IMR-90 (cell line): Measurements from ENCODE around the gene ANP32A. TPM values are rescaled to one million over a fixed set of nuclear protein-coding genes. Genes with fewer than 3 reads are reported as not detected.

Source experiments
- ATAC-seq: fragments of 200-7000 bp; cut with Tn5 transposase; 2 replicates; pipeline ENCODE4 v1.9.1; 2020; ENCODE audit warnings: low read depth, mild to moderate bottlenecking, moderate library complexity
- BruUV-seq: library from RNA; stranded (reverse); fragments of 400-500 nt; replicated peaks from 2 replicates; lab custom pipeline; 2021; lab: Mats Ljungman, UMichigan
- CTCF ChIA-PET: fragments of 300-600 bp; formaldehyde crosslinking; extraction: SDS; loops from one replicate; lab custom pipeline; 2021; ENCODE audit warnings: antibody characterized with exemption; lab: Yijun Ruan, JAX
- POLR2A ChIA-PET: fragments of 300-600 bp; sonication (Branson Sonifier 250); formaldehyde crosslinking; loops from one replicate; lab custom pipeline; 2022; ENCODE audit warnings: antibody characterized with exemption; ENCODE audit not compliant: unreplicated experiment; lab: Charles Lee
- DNase-seq: peaks from one replicate; pipeline ENCODE4 v3.0.0; 2013
- H2AFZ ChIP-seq: replicated peaks from 2 replicates; pipeline ENCODE3; 2013; ENCODE audit warnings: low read length, mild to moderate bottlenecking; ENCODE audit not compliant: poor library complexity
- H2AK5ac ChIP-seq: 2 replicates; pipeline ENCODE4 v1.6.1; 2013; ENCODE audit warnings: low read depth, low read length, inconsistent platforms
- H2AK9ac ChIP-seq: replicated peaks from 2 replicates; pipeline ENCODE3; 2013; ENCODE audit warnings: mild to moderate bottlenecking, low read depth, low read length, moderate library complexity; ENCODE audit not compliant: poor library complexity
- H2BK120ac ChIP-seq: 2 replicates; pipeline ENCODE4 v1.6.1; 2013; ENCODE audit warnings: low read depth, low read length, inconsistent platforms
- H2BK15ac ChIP-seq: 3 replicates; pipeline ENCODE4 v1.6.1; 2013; ENCODE audit warnings: low read depth, low read length, inconsistent platforms
- H2BK20ac ChIP-seq: 2 replicates; pipeline ENCODE4 v1.6.1; 2013; ENCODE audit warnings: low read depth, mild to moderate bottlenecking, inconsistent platforms, low read length, moderate library complexity
- H2BK5ac ChIP-seq: 2 replicates; pipeline ENCODE4 v1.6.1; 2013; ENCODE audit warnings: mild to moderate bottlenecking, low read depth, low read length, inconsistent platforms; ENCODE audit not compliant: poor library complexity, severe bottlenecking
- H3K14ac ChIP-seq: replicated peaks from 2 replicates; pipeline ENCODE4 v1.6.1; 2013; ENCODE audit warnings: low read depth, low read length, inconsistent platforms
- H3K18ac ChIP-seq: 2 replicates; pipeline ENCODE4 v1.6.1; 2013; ENCODE audit warnings: low read depth, low read length, control low read depth
- H3K23ac ChIP-seq: 2 replicates; pipeline ENCODE4 v1.6.1; 2013; ENCODE audit warnings: low read depth, low read length, inconsistent platforms
- H3K27ac ChIP-seq: 2 replicates; pipeline ENCODE4 v1.5.1; 2013; ENCODE audit warnings: mild to moderate bottlenecking, control low read depth, low read length; ENCODE audit not compliant: insufficient read depth
- H3K27me3 ChIP-seq: 2 replicates; pipeline ENCODE4 v1.6.1; 2013; ENCODE audit warnings: low read length; ENCODE audit not compliant: control insufficient read depth, insufficient read depth
- H3K36me3 ChIP-seq: 2 replicates; pipeline ENCODE4 v1.6.1; 2013; ENCODE audit warnings: low read length, mixed read lengths; ENCODE audit not compliant: control insufficient read depth, insufficient read depth
- H3K4ac ChIP-seq: 2 replicates; pipeline ENCODE4 v1.6.1; 2013; ENCODE audit warnings: low read depth, low read length, inconsistent platforms
- H3K4me1 ChIP-seq: 2 replicates; pipeline ENCODE4 v1.6.1; 2013; ENCODE audit warnings: low read length, mixed read lengths; ENCODE audit not compliant: control insufficient read depth, insufficient read depth
- H3K4me2 ChIP-seq: 2 replicates; pipeline ENCODE4 v1.6.1; 2013; ENCODE audit warnings: low read depth, mild to moderate bottlenecking, control low read depth, low read length, moderate library complexity
- H3K4me3 ChIP-seq: 2 replicates; pipeline ENCODE4 v1.5.1; 2013; ENCODE audit warnings: low read depth, mild to moderate bottlenecking, control low read depth, low read length, moderate library complexity; ENCODE audit not compliant: insufficient read depth
- H3K56ac ChIP-seq: 2 replicates; pipeline ENCODE4 v1.6.1; 2013; ENCODE audit warnings: low read length, inconsistent platforms; ENCODE audit not compliant: insufficient read depth; ENCODE audit errors: extremely low read depth
- H3K79me1 ChIP-seq, 2 experiments: 2 replicates each; pipeline ENCODE4 v1.6.1; 2013; ENCODE audit warnings: low read length in 2 of 2, inconsistent platforms in 1 of 2, low read depth in 1 of 2
- H3K9ac ChIP-seq: 2 replicates; pipeline ENCODE4 v1.6.1; 2013; ENCODE audit warnings: low read depth, low read length, control low read depth
- H3K9me1 ChIP-seq: 2 replicates; pipeline ENCODE4 v1.6.1; 2013; ENCODE audit warnings: low read length, inconsistent platforms; ENCODE audit not compliant: insufficient read depth
- H3K9me3 ChIP-seq: 2 replicates; pipeline ENCODE4 v1.6.1; 2013; ENCODE audit warnings: low read length; ENCODE audit not compliant: control insufficient read depth, insufficient read depth
- H4K20me1 ChIP-seq: 2 replicates; pipeline ENCODE4 v1.6.1; 2013; ENCODE audit warnings: low read length, inconsistent platforms; ENCODE audit not compliant: insufficient read depth
- H4K5ac ChIP-seq: 2 replicates; pipeline ENCODE4 v1.6.1; 2013; ENCODE audit warnings: mild to moderate bottlenecking, low read depth, low read length, control low read depth
- H4K8ac ChIP-seq, 2 experiments: 2 replicates each; pipeline ENCODE4 v1.6.1; 2013; ENCODE audit warnings: low read depth in 2 of 2, low read length in 2 of 2, control low read depth in 1 of 2, inconsistent platforms in 1 of 2
- H4K91ac ChIP-seq: 2 replicates; pipeline ENCODE4 v1.6.1; 2013; ENCODE audit warnings: low read depth, low read length, inconsistent platforms; ENCODE audit not compliant: insufficient read depth
- BHLHE40 ChIP-seq: fragments of 150-350 bp; IDR thresholded peaks from 2 replicates; pipeline ENCODE4 v1.6.1; 2016; ENCODE audit warnings: mild to moderate bottlenecking, low read depth, low read length
- CEBPB ChIP-seq: IDR thresholded peaks from 2 replicates; pipeline ENCODE4 v1.6.1; 2012; ENCODE audit warnings: low read depth, low read length, improper control_type of control experiment
- FOS ChIP-seq: fragments of 150-350 bp; IDR thresholded peaks from 2 replicates; pipeline ENCODE4 v1.6.1; 2016; ENCODE audit warnings: low read depth, low read length
- MAFK ChIP-seq: IDR thresholded peaks from 2 replicates; pipeline ENCODE4 v1.6.1; 2012; ENCODE audit warnings: low read depth, low read length, improper control_type of control experiment
- MAZ ChIP-seq: IDR thresholded peaks from 2 replicates; pipeline ENCODE4 v1.6.1; 2012; ENCODE audit warnings: low read depth, mild to moderate bottlenecking, low read length, improper control_type of control experiment, moderate library complexity, borderline replicate concordance
- MXI1 ChIP-seq: IDR thresholded peaks from 2 replicates; pipeline ENCODE4 v1.6.1; 2012; ENCODE audit warnings: low read depth, mild to moderate bottlenecking, low read length, moderate library complexity, borderline replicate concordance
- NFE2L2 ChIP-seq: fragments of 150-350 bp; IDR thresholded peaks from 2 replicates; pipeline ENCODE4 v1.6.1; 2016; ENCODE audit warnings: low read depth, mild to moderate bottlenecking, low read length
- POLR2A ChIP-seq: IDR thresholded peaks from 2 replicates; pipeline ENCODE4 v1.6.1; 2012; ENCODE audit warnings: mild to moderate bottlenecking, low read depth, low read length
- RAD21 ChIP-seq: IDR thresholded peaks from 2 replicates; pipeline ENCODE4 v1.6.1; 2012; ENCODE audit warnings: low read length, improper control_type of control experiment
- RCOR1 ChIP-seq: IDR thresholded peaks from 2 replicates; pipeline ENCODE4 v1.6.1; 2012; ENCODE audit warnings: mild to moderate bottlenecking, low read length, improper control_type of control experiment; ENCODE audit not compliant: insufficient replicate concordance
- RFX5 ChIP-seq: IDR thresholded peaks from 2 replicates; pipeline ENCODE4 v1.8.0; 2012; ENCODE audit warnings: low read depth, mild to moderate bottlenecking, low read length, moderate library complexity
- SMC3 ChIP-seq: fragments of 150-350 bp; IDR thresholded peaks from 2 replicates; pipeline ENCODE4 v1.6.1; 2016; ENCODE audit warnings: low read depth, mild to moderate bottlenecking, antibody characterized with exemption, low read length, moderate library complexity
- WGBS, 2 experiments: methylation state at CpG; one replicate each; pipeline versions ENCODE4 v1.1.5 to v1.1.7; 2013; ENCODE audit warnings: missing lambda C conversion rate in 2 of 2; ENCODE audit not compliant: insufficient read length in 1 of 2; ENCODE audit errors: extremely low coverage in 2 of 2; 5-methylcytosine and 5-hydroxymethylcytosine counted together
- dilution Hi-C: fragments of 300-500 bp; cut with HindIII; formaldehyde crosslinking; loops from one replicate; pipeline ENCODE4 v1.14.3; 2018; ENCODE audit warnings: low sequenced_read_pairs; ENCODE audit not compliant: unreplicated experiment
- in situ Hi-C: fragments of 300-500 bp; cut with MboI; formaldehyde crosslinking; loops from 3 replicates; pipeline ENCODE4 v1.14.3; 2019; ENCODE audit warnings: low sequenced_read_pairs, inconsistent platforms, mixed read lengths
- intact Hi-C: fragments of 100-400 bp; cut with micrococcal nuclease; formaldehyde crosslinking; loops from 2 replicates; pipeline ENCODE4 v1.10.0; 2022
- polyA plus RNA-seq, 3 experiments: library from polyadenylated mRNA; depleted of rRNA; stranded (reverse); fragments of >200 nt; gene quantifications; 2 replicates each; pipeline ENCODE4 v1.2.3, GENCODE V29; 2012; ENCODE audit warnings: low replicate concordance in 1 of 3
- total RNA-seq: library from RNA; depleted of rRNA; stranded (reverse); fragments of >200 nt; gene quantifications from 2 replicates; pipeline ENCODE4 v1.2.3, GENCODE V29; 2012
- TF ChIP-seq, protein P1 (sequence below): fragments of 150-350 bp; IDR thresholded peaks from 2 replicates; pipeline ENCODE4 v1.6.1; 2016; ENCODE audit warnings: low read depth, mild to moderate bottlenecking, low read length, moderate library complexity, borderline replicate concordance
- TF ChIP-seq, protein P2 (sequence below): conservative IDR thresholded peaks from 2 replicates; pipeline ENCODE4 v1.5.1; 2012; ENCODE audit warnings: mild to moderate bottlenecking, low read depth, low read length, improper control_type of control experiment
- TF ChIP-seq, protein P3 (sequence below): fragments of 150-350 bp; IDR thresholded peaks from 2 replicates; pipeline ENCODE4 v1.6.1; 2017; ENCODE audit warnings: mild to moderate bottlenecking, antibody characterized with exemption, low read length, low read depth

The ANP32A gene
- total and polyA plus RNA-seq, 2 of the 4 experiments (the other 2 are of a cell fraction), result 62.4 to 72.8 TPM

DNA sequence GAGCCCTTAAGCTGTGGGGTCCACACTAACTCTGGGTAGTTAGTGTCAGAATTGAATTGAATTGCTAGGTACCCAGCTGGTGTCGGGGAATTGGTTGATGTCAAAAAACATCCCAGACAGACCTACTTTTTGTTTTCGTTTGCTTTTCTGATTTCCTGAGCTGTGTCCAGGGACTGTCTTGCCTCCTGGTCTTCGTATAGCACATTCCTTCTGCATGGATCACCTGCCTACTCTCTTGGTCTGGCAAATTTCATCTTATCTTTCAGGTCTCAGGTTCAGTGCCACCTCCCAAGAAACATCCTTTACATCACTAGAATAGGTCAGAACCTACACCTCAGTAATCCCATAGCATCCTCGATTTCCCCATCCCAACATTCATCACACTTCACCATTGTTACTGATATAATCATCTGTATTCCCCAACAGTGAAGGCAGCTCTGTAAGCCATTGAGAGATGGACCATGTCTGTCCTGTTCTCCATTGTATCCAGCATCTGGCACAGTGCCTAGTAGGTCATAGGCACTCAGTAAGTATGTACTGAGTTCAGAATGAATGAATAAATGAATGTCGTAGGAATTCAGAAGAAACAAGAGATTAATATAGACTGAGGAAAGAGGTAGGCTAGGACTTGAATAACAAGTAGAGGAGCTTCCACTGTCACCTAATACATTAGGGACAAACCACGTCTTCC is 81.2 kb downstream of the ANP32A start:
- Histone ChIP-seq H3K27ac (no peak overlapping the region), H4K5ac (no peak overlapping the region), H3K9ac (no peak overlapping the region), H3K9me3 (no peaks in the 10 kb centered on the region), H3K27me3 (peaks cover 18% of the 10 kb centered on the region), H3K9me1 (no peaks in the 10 kb centered on the region), H4K20me1 (no peaks in the 10 kb centered on the region), H3K56ac (no peak overlapping the region), H3K14ac (no peak overlapping the region), H2AFZ (no peak overlapping the region), H3K36me3 (no peaks in the 10 kb centered on the region), H2BK5ac (no peak overlapping the region), H2BK20ac (no peak overlapping the region), H2AK5ac (no peak overlapping the region; the same call in 1 of the 2 replicates), H3K23ac (no peak overlapping the region), H2AK9ac (no peak overlapping the region), H3K79me1 (no peaks in the 10 kb centered on the region), H2BK120ac (no peak overlapping the region), H3K4me2 (no peak overlapping the region), H3K18ac (no peak overlapping the region), H3K4me1 (no peaks in the 10 kb centered on the region), H3K4ac (no peak overlapping the region), H3K4me3 (no peak overlapping the region), H4K91ac (no peak overlapping the region), H2BK15ac (no peak overlapping the region), H4K8ac (no peak overlapping the region)
- WGBS, 2 experiments, result 55% methylated on average over 4 of the region's 6 CpGs; no CpG with 5 or more reads in 1 of the 2 experiments
- DNase-seq (no peak), ATAC-seq (no peak)
- intact Hi-C loops (loop anchor here (5.0 kb wide), 1 partner anchor 497 kb away; no protein-coding TSS in a partner anchor), dilution Hi-C loops (no loop called here), in situ Hi-C loops (loop anchor here (10.0 kb wide), 1 partner anchor 55 kb away; no protein-coding TSS in a partner anchor)
- CTCF ChIA-PET, result no interaction called here
- POLR2A ChIA-PET, result no interaction called here
- no TSS peak for BruUV-seq
- TF ChIP-seq SMC3 (no peak), BHLHE40 (no peak), RCOR1 (no peak), RAD21 (no peak), MXI1 (no peak), FOS (no peak), RFX5 (no peak), POLR2A (no peak), MAZ (no peak), MAFK (no peak), NFE2L2 (no peak), CEBPB (no peak)
- TF ChIP-seq, protein P1, sequence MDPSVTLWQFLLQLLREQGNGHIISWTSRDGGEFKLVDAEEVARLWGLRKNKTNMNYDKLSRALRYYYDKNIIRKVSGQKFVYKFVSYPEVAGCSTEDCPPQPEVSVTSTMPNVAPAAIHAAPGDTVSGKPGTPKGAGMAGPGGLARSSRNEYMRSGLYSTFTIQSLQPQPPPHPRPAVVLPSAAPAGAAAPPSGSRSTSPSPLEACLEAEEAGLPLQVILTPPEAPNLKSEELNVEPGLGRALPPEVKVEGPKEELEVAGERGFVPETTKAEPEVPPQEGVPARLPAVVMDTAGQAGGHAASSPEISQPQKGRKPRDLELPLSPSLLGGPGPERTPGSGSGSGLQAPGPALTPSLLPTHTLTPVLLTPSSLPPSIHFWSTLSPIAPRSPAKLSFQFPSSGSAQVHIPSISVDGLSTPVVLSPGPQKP, result no peak
- TF ChIP-seq, protein P2, sequence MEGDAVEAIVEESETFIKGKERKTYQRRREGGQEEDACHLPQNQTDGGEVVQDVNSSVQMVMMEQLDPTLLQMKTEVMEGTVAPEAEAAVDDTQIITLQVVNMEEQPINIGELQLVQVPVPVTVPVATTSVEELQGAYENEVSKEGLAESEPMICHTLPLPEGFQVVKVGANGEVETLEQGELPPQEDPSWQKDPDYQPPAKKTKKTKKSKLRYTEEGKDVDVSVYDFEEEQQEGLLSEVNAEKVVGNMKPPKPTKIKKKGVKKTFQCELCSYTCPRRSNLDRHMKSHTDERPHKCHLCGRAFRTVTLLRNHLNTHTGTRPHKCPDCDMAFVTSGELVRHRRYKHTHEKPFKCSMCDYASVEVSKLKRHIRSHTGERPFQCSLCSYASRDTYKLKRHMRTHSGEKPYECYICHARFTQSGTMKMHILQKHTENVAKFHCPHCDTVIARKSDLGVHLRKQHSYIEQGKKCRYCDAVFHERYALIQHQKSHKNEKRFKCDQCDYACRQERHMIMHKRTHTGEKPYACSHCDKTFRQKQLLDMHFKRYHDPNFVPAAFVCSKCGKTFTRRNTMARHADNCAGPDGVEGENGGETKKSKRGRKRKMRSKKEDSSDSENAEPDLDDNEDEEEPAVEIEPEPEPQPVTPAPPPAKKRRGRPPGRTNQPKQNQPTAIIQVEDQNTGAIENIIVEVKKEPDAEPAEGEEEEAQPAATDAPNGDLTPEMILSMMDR, result no peak
- TF ChIP-seq, protein P3, sequence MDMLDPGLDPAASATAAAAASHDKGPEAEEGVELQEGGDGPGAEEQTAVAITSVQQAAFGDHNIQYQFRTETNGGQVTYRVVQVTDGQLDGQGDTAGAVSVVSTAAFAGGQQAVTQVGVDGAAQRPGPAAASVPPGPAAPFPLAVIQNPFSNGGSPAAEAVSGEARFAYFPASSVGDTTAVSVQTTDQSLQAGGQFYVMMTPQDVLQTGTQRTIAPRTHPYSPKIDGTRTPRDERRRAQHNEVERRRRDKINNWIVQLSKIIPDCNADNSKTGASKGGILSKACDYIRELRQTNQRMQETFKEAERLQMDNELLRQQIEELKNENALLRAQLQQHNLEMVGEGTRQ, result no peak
